Hematopoietic multipotent progenitor cell treated with erythropoietin and hydrocortisone succinate and interleukin-3 and kit ligand, for 4 days (in vitro differentiated cells): Measurements from ENCODE around the gene INTS1.

Experiments used
- DNase-seq: peaks from one replicate; pipeline ENCODE4 v3.0.0-alpha.2; 2015

Gene INTS1, protein sequence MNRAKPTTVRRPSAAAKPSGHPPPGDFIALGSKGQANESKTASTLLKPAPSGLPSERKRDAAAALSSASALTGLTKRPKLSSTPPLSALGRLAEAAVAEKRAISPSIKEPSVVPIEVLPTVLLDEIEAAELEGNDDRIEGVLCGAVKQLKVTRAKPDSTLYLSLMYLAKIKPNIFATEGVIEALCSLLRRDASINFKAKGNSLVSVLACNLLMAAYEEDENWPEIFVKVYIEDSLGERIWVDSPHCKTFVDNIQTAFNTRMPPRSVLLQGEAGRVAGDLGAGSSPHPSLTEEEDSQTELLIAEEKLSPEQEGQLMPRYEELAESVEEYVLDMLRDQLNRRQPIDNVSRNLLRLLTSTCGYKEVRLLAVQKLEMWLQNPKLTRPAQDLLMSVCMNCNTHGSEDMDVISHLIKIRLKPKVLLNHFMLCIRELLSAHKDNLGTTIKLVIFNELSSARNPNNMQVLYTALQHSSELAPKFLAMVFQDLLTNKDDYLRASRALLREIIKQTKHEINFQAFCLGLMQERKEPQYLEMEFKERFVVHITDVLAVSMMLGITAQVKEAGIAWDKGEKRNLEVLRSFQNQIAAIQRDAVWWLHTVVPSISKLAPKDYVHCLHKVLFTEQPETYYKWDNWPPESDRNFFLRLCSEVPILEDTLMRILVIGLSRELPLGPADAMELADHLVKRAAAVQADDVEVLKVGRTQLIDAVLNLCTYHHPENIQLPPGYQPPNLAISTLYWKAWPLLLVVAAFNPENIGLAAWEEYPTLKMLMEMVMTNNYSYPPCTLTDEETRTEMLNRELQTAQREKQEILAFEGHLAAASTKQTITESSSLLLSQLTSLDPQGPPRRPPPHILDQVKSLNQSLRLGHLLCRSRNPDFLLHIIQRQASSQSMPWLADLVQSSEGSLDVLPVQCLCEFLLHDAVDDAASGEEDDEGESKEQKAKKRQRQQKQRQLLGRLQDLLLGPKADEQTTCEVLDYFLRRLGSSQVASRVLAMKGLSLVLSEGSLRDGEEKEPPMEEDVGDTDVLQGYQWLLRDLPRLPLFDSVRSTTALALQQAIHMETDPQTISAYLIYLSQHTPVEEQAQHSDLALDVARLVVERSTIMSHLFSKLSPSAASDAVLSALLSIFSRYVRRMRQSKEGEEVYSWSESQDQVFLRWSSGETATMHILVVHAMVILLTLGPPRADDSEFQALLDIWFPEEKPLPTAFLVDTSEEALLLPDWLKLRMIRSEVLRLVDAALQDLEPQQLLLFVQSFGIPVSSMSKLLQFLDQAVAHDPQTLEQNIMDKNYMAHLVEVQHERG (N-terminal part only)

DNA sequence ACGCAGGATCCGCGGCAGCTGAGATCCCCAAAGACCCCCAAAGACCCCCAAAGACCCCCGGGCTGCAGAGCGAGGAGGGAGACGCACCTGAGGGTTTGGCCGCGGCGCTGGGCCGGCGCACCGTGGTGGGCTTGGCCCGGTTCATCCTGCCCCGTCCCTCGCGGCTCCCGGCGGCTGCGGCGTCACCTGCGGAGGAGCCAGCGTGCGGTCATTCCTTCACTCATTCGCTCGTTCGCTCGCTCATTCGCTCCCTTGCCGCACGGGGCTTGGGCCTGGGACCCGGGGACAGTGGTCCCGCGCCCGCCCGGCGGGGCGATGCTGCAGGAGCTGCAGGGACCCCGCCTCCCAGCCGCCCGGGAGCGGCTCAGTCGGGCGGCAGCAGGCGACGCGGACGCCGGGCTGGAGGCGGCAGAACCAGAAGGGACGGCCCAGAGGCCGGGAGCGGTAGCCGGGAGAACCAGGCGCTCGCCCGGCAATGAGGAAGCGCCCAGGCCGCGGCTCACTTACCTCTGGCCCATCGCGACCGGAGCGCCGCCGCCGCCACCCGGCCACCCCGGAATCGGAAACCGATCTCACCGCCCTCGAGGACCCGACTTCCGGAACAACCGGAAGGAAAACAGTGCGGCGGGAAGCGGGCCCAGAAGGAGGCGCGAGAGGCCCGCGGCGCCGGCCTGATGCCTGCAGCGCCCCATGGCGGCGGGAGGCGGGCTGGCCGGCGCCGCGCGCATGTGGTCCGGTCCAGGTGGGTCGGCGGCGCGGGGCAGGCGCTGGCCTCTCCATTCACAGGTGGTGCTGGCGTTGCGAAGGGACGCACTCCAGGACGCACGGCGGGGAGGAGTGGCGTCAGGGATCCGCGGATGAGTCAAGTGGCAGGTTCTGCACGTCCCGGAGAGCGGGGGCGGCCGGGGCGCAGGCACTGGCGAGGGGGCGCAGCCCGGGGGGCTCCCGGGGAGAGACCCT is at the start of gene INTS1:
Gene INTS1 (minus strand): TSS at position 574 of the 960 bp plus-strand sequence. CDS start 429 bp downstream, at position 145.
- DNase-seq, result peak; percentile 97

DNA sequence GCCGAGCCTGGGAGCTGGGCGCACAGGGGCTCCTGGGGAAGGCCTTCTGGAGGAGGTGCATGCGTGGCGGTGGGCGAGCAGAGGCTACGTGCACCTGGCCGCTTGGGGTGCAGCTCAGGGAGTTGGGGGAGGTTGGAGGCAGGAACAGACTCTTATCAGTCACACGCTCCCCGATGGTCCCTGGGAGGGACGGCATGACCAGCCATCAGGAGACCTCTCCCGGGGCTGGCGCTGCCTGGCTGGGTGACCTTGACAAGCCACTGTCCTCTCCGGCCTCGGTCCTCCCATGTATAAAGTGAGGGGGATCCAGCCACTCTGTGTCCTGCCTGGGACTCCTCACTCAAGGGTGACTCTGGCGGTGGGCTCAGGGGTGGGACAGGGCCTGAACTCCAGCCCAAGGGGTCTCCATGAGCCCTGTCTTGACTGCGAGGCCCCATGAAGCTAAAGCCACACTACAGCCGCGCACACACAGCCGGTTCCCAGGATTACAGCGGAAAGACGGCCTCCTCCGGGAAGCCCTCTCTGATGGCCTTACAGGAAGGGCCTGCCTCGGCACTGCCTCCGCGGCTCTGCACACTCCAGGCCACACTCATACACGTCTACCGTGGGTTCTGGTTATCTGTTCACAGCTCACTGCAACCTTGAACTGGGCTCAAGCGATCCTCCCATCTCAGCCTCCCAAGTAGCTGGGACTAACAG is 49.5 kb upstream of the INTS1 start:
- no peak for DNase-seq

DNA sequence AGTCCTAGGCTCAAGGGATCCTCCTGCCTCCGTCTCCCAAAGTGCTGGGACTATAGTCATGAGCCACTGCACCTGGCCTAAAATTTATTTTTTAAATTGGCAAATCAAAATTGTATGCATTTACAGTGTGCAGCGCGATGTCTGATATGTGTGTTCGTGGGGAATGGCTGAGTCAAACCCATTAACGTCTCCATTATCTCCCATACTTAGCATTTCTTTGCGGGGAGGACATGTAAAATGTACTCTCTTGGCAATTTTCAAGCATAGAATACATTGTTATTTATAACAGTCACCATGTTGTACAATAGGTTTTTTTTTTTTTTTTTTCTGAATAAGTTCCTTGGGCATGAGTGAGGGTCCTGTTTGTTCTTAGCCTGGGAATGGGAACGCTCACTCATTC is 48.0 kb upstream of the INTS1 start:
- DNase-seq, result no peak

DNA sequence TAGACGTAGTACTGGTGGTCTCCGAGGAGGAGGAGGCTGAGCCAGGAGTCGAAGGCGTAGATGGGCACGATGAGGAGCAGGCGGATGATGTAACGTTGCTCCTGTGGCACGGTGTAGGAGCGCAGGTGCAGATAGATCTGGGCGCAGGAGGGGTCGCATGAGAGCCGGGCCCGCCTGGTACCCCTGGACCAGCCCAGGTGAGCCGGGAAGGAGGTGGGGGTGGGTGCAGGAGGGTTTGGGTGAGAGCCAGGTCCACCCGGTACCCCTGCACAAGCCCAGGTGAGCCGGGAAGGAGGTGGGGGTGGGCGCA is 46.6 kb upstream of the INTS1 start:
- DNase-seq, result no peak

DNA sequence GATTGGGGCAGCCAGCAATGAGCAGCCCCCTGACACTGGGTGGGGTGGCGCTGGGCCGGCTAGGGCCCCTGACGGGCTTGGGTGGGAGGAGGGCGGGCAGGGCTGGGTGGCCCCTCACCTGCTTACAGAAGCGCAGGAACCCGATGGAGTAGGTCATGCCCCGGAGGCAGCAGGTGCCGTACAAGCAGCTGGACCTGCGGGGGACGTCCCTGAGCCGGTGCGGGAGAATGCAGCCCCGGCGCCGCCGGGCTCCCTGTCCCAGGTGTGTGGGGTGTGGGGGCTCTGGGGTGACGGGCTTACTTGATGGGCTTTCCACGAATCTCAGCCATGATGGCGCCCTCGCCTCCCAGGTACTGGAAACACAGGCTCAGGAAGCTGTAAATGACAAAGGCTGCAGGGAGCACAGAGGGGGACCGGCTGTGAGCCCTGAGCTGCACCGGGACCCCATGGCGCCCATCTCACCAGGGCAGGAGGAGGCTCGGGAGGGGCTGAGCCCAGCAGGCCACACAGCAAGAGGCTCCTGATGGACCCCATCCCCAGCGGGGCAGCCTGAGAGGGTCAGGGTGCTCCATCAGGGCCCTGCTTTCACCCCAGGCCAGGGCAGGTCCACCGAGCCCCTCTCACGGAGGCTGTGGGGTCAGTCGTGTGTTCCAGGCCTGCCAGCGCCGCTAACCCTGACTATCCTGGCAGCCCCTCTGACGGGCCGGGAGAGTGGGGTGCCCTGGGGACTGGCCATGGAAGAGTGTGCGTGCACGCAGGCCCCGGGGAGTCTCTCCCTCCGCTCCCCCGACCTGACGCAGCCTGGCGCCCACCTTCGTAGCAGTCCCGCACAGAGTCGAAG is 46.0 kb upstream of the INTS1 start:
- no peak for DNase-seq

DNA sequence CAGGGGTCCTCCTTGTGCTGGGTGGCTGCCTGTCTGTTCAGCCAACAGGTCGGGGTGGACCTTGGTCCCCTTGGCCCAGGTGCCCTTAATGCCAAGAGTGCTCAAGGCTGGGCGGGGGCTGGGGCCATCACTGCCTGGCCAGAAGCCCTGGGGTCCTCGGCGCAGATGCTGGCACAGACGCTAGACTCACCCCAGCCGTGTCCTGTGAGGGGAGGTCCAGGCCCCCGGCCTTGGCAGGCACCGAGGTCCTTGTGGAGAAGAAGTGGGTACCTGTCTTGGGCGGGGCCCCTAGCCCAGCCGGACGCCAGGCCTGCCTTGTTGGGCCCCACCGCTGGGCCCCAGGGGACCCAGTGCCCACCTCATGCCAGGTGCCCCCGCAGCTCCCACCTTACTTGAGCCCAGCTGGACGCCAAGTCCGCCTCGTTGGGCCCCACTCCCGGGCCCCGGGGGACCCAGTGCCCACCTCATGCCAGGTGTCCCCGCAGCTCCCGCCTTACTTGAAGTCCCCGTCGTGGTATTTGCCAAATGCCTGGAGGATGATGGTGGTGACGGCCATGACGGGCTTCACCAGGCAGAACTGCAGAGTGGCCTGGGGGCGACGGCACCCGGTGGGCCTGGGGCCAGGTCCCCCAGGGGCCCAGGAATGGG is 45.3 kb upstream of the INTS1 start:
- no peak for DNase-seq

DNA sequence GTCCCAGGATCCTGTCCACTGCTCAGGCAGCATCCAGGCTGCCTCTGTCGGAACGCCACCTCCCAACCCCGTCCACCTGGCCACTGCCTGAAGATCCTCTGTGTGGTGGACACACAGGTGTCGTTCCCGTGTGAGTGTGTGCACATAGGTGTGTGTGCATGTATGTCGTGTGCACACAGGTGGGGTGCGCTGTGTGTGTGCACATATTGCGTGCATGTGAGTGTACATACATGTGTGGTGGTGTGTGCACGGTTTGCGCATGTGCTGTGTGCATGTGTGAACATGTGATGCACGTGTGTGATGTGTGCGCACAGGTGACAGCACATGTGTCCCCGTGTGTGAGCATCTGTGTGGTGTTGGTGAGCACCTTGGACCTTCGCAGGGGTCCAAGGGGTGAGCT is 44.8 kb upstream of the INTS1 start:
- no peak for DNase-seq

DNA sequence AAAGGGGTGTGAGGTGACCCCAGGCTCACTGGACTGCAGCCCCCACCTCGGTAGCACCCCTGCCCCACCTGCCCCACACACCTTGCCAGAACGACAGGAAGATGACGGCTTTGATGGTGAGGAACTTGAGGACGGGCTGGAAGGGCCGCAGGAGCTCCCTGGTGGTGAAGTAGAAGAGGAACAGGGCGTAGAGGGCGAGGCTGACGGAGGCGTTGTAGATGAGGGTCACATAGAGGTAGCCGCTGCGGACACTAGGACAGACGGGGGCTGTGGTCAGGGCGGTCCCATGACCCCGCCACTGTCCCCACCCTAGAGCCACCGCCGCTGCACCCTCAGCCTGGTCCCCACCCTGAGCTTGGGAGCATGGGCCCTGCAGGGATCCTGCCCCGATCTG is 44.2 kb upstream of the INTS1 start:
- DNase-seq, result peak; percentile 51

DNA sequence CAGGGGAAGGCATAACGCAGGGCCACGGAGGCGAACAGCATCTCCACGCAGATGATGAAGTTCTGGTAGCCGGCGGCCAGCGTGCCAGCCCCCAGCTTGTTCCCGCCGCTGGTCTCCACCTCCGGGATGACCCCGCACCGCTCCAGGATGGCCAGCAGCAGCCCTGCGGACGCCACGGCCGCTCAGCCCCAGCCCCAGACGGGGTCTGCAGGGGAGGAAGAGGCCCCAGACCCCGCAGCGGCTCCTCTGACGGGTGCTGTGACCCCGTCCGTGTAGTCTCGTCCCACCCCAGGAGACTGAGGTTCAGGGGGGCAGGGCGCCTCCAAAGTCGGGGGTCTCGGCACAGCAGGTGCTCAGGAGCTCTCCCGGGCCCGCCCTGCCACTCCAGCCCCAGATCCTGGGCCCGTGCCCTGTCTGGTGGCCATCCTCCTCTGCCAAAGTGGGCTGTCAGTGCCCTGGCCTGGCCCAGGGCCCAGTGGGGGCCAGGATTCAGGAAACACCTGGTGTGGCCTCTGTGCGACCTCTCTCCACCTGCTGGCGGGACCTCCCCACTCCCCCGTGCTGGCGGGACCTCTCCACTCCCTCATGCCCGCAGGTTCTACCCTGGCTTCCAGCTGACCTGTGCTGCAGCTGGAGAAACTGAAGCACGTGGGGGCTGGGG is 43.7 kb upstream of the INTS1 start:
- DNase-seq, result no peak

DNA sequence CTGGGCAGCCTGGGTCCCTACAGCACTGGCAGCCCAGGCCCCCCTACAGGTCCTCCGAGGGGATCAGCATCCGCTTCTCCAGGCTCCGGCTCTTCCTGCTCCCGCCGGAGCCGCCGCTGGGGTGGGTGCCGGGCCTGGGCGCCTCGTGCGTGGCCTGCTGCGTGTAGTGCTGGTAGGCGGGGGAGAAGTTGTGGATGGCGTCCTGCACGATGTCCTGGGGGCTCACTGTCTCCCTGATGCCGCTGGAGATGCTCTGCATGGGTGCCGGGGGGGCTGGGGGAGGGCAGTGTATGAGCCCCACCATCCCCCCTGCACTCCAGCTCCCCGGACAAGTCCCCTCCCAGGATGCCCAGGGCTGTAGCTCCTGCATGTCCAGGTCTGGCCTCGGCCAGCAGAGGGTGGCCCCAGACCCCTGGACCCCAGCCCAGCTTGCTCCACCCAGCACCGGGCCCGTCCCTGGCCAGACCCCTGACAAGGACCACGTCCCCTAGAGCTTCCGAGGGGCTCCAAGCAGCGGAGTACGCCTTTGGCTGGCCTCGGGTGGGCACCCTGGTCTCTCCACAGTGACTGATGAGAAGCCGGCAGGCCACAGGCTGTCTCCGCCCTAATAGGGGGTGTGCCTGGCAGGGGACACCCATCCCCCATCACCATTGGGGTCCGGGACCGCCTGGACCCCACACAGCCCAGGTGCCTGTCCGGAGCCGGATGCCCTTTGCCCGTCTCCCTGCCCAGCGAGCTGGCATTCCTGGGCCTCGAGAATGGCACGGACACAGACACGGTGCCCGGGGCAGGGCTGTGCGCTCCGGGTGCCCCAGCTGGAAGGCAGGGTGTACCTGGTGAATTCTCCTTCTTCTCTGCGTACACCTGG is 43.0 kb upstream of the INTS1 start:
- no peak for DNase-seq

DNA sequence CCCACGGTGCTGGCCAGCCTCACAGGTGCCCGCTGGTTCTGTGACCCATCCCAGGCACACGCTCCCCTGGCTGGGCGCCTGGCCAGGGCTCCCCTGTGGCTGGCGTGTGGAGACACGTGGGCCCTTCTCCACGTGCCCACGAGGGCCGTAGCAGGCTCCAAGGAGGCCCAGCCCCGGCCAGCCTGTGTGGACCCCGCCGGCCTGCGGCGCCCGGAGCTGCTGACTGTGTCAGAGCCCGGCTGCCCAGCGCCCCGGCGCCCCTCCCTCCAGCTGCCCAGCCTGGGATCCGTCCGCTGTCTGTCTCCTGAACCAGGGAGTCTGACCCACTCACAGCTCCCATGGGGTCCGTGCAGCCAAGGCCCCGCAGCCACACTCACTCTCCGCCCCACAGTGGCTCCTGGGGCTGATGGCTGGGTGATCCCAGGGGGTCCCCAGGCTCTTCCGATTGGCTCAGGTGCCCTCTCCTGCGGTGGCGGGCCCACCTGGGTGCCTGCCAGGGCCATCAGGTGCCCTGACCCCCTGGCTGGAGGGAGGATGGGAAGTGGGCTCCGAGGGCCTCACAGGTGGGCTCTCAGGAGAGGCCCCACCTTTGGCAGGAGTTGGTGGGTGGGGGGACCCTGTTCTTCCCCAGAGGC is 42.2 kb upstream of the INTS1 start:
- DNase-seq, result no peak

DNA sequence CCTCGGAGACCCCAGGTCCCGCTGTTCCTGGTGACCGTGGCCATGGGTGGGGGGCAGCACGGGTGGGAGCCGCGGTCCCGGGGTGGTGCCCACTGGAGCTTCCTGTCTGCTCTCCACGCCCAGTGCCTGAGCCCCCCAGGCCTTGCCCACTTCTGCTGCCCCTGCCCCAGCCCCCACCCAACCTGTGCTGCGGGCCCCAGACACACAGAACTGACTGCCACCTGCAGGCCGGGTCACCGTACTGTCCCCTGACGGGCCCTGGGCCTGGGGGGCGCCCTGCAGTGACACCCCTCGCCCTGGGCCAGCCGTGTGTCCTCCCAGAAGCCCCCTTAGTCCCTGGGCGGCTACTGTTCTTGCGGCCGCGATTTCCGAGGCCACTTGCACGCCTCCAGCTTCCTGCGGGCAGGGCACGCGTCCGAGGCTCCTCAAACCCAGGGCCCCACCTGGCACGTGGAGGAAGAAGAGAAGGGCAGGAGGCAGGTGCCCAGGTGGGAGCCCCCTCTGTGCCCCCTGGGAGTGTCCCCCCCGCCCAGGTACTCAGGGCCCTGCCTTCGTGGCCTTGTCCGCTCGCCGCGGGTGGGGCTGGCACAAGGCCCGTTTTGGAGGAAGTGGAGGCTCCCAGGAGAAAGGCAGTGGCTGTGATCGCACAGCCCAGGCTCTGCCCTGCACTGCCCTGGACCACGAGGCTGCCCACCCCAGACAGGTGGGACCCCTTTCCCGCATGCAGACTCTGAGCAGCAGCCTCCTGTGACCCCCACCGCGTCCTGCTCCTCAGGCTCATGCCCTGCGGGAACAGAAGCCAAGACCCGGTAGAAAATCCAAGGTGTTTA is 41.4 kb upstream of the INTS1 start:
- DNase-seq, result no peak

DNA sequence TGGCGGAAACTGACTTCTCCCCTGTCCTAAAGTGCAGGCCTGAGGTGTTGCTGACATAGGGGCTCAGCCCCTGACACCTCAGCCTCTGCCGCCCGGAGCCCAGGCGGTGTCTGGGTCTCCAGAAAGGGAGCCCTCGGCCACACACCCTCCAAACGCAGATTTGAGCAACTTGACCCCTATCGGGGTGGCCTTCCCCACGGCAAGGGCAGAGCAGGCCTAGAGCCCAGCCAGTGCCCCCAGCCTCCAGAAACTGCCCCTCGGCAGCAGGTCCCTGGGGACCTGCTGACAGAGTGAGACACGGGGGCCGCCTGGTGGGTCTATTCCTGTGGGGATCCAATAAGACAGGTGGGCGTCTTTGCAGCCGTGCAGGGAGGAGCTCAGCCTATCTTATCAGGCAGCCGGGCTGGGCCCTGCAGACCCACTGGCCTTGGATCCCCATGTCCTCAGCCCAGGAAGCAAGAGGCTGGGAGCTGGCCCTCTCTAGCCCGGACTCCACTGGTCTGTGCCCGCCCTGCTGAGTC is 40.8 kb upstream of the INTS1 start:
- no peak for DNase-seq

DNA sequence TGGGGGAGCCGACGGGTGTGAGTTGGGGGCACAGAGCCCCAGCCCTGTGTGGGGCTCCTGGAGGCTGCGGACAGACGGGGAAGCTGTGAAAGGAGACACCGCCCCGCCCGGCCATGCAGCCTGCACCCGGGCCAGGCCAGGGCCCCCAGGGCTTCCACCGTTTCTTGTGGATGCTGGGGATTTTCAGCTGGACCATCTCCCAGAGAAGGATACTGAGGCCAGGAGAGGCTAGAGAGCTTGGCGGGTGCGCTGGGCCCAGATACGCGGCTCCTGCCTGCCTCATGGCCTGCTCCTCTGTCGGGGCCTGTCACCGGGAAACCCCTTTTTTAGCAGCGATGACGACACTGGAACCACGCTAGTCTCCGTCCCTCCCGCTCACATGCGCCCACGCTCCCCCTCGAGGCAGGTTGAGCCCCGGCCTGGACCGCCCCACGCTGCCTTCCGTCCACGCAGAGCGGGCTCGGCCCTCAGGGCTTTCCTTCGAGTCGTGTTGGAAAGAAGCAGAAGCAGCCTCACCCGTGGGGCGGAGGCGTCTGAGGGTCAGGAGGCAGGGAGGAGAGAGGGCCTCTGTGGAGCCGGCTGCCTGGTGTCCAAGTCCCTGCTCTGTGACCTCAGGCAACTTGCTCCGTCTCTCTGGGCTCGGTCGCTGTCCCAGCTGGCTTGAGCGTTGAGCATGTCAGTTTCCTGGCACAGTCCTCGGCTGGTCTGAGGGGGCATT is 40.1 kb upstream of the INTS1 start:
- no peak for DNase-seq

DNA sequence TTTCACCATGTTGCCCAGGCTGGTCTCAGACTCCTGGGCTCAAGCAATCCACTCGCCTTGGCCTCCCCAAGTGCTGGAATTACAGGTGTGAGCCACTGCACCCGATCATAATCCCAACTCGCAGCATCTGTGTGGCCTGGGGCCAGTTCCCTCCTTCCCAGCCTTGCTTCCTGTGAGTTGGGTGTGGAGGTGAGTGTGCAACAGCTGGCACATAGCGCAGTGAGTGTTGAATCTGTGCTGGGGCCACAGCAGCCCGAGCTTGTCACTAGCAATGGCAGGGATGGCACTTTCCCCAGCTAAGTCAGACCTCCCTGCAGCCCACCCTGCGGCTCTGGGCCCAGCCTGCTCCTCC is 39.6 kb upstream of the INTS1 start:
- no peak for DNase-seq
